HG03039 (cell line): ENCODE data around the gene TULP1.
"Not testable (repeated sequence)": the region's sequence is repeated elsewhere in the genome, so short reads cannot be mapped to it uniquely, and the experiment has no call there.

Source experiments
- ATAC-seq: cut with Tn5 transposase; IDR thresholded peaks from one replicate; pipeline ENCODE4 v1.9.1; 2021; ENCODE audit warnings: mild to moderate bottlenecking, moderate library complexity; ENCODE audit not compliant: unreplicated experiment

Gene TULP1

GRCh38 chr6:35512740-35513139 lies at the start of gene TULP1:
Gene TULP1 (minus strand): TSS chr6:35512896. CDS start chr6:35512858, 38 bp downstream.
- ATAC-seq = no peak

DNA sequence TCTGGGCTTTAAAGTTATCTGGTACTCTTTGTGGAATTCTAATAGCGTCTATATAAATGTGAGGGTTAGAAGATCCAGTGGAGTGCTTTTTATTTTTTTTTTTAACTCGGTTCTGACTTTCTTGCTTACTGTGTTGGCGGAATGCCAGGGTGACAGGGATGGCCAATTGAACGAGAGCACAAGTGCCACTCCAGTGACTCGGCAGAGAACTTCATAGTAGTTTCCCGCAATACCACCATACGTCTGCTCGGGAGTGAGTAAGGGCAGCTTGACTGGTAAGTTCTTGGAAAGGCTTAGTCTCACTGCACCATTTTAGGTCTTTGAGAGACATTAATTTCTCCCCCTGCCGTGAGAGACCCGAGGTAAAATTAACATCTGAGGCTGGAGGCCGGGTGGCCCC lies 49.4 kb upstream of the TULP1 start:
- no peak for ATAC-seq

- ATAC-seq = no peak
Measured at GRCh38 chr6:35561113-35561512, 48.4 kb upstream of the TULP1 start.

GRCh38 chr6:35558571-35558970 lies 45.9 kb upstream of the TULP1 start:
- no peak for ATAC-seq

DNA sequence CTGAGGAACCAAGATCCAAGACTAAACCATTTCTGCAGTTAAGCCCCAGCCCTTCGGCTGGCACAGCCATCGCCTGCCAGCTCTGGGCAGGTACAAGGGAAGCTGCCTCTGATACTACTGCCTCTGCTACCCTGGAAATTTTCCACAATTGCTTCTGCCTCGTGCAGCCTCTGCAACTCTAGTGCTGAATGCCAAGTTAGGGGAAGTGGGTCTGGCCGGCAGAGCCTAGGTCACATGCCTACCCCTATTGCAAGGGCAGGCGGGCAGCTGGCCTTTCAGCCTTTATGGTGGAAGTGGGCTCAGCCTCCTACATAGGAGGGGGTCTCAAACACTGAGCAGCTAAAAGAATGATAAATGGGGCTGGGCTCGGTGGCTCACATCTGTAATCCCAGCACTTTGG lies 44.5 kb upstream of the TULP1 start:
- no peak for ATAC-seq

DNA sequence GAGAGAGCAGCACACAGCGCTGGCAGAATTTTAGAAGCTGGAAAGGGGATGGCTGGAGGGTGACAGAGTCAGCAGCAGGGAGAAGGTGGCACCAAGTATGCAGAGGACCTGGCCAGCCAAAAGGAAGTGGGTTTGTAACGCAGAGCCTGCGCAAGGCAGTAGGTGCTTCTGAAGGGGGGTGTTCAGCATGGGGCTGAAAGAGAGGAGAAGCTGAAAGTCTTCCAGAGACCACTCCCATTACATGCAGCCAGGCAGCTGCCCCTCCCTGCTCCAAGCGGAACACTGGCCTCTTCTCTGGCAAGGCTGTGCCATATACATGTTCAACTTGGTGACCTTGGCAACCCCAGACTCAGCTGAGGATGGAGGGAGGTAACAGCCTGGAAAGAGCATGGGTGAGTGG lies 42.1 kb upstream of the TULP1 start:
- ATAC-seq = no peak

GRCh38 chr6:35553315-35553714 lies 40.6 kb upstream of the TULP1 start:
- ATAC-seq = no peak

GRCh38 chr6:35552285-35552917 lies 39.7 kb upstream of the TULP1 start:
- ATAC-seq = no peak

GRCh38 chr6:35550437-35550836 lies 37.7 kb upstream of the TULP1 start:
- ATAC-seq = no peak

GRCh38 chr6:35547676-35548075 lies 35.0 kb upstream of the TULP1 start:
- ATAC-seq = no peak

DNA sequence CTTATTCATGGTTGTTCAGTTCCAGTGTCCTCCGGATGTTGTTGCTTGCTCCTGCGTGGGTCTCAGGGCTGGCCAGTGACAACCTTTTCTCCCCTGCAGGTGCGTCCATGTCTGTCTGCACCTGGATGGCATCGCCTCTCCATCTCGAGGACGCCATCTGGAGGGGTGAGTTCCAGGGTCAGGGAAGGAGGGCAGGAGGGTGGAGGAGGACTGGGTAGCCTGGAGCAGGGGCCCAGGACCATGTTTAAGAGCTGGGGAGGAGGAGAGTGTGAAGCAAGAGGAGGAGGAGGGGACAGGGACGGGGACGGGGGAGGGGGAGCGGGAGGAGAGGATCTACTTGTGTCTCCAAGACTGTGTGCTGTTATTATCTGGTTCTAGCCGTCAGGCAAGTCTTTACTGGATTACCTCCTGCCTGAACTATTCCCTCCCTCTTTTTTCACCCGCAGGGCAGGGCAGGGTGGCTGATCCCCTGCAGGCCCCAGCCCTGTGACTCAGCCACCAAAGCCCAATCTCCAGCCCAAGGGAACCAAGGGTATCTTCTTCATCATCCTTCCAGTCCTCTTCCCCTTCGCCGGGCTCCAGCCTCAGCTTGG lies 32.2 kb upstream of the TULP1 start:
- no peak for ATAC-seq

- ATAC-seq = no peak
Measured at GRCh38 chr6:35543459-35544193, 30.9 kb upstream of the TULP1 start.

DNA sequence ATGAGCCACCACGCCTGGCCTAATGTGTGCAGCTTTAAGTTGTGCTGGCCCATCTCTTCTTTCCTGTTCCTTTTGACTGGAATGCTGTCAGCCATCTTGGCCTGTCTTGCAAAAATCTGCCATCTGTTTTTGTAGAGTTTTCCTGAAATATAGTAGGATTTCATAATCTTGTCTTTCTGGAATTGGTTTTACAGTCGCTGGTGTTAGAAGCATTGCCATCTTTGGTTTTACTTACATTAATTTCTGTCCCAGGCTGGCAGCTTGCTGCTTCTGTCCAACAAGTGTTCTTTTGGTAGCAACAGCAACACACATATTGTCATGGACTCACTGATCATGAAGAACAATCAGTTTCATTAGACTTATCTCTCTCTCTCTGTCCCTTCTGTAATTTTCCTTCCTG lies 29.1 kb upstream of the TULP1 start:
- no peak for ATAC-seq

GRCh38 chr6:35539223-35539622 lies 26.5 kb upstream of the TULP1 start:
- ATAC-seq = no peak

- not testable (repeated sequence) for ATAC-seq
Measured at GRCh38 chr6:35535847-35536246, 23.2 kb upstream of the TULP1 start.

GRCh38 chr6:35534407-35535170 lies 21.9 kb upstream of the TULP1 start:
- ATAC-seq = no peak

- ATAC-seq = no peak
Measured at GRCh38 chr6:35533981-35534380, 21.3 kb upstream of the TULP1 start.

DNA sequence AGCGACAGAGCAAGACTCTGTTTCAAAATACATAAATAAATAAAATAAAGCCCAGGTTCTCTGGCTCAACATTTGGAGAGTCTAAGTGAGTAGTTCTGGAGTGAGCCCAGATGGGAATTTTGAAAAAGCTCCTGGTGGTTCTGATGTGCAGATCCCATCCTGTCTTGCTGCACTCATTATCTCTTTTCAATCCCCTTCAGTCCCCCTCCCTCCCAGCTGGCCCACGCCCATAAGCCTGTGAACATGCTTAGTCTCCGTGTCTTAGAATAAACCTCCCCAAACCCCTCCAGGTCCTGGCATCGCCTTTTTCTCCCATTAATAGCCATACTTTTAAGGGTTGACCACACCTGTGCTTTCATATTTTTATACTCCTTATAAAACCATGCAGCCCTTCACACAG lies 19.4 kb upstream of the TULP1 start:
- ATAC-seq = no peak

GRCh38 chr6:35524380-35525020 lies 11.8 kb upstream of the TULP1 start:
- ATAC-seq = no peak

DNA sequence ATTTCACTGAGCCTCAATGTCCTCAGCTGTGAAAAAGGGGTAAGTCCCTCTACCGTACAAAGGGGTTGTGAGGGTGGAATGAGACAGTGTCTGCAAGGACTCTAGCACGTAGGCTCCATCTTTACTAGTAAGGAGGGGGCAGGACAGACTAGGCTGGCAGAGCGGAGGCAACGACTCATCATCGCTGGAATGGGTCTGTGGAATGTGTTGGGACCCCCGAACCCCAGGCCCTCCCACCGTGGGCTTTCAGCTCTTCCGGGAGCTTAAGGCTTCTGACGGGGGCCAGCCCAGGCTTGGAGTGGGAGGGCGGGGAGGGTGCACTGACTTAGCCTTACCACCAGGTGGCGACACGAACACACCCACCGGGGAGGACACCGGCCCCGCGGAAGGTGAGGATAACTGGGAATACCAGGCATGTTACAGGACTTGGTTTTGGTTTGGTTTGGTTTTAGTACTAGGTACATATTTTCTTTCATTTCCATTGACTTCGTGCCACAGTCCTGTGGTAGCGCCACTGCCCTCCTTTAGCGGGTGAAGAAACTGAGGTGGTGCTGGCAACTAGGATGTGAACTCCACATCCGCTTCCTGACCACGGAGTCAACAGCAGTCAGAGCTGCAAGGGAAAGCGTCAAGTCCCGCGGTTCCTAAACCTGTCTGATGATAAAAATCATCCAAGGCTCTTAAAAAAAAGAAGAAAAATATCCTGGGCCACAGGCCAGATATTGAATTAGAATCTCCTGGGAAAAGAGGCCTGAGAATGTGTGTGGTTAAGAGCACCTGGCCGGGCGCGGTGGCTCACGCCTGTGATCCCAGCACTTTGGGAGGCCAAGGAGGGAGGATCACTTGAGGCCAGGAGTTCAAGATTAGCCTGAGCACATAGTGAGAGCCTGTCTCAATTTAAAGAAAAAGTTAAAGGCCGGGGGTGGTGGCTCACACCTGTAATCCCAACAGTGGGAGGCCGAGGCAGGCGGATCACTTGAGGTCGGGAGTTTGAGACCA lies 10.3 kb upstream of the TULP1 start:
- no peak for ATAC-seq
